ENCODE data around the gene ASF1A. TPM values are rescaled to one million over a fixed set of nuclear protein-coding genes. Genes with fewer than 3 reads are reported as not detected.

ASF1A gene
- total and polyA plus RNA-seq, 9 of the 15 experiments (the other 6 are each of a cell fraction or from before 2014, with no cell fraction given): 31.5 to 45.3 (median 34.8) TPM

- TF ChIP-seq PKNOX1 (IDR thresholded peaks at IDR 0.05): peak; percentile 56; the same call in 1 of the 2 replicates
- no peak for TF ChIP-seq RAD51 (IDR thresholded peaks at IDR 0.05; ENCODE audit: borderline replicate concordance, low read depth)
- no peak for TF ChIP-seq ZNF398 (CRISPR knock-in tag; IDR thresholded peaks at IDR 0.05)
- 0 out of 2 replicates have a peak, but pooled peaks have one; percentile 39 for TF ChIP-seq MEF2A (IDR thresholded peaks at IDR 0.05; ENCODE audit: control insufficient read depth, low read depth, low read length)
- peak; percentile 31 for TF ChIP-seq TAF9B (IDR thresholded peaks at IDR 0.05; ENCODE audit: partially characterized antibody)
- no peak for TF ChIP-seq USF1 (CRISPR knock-in tag; IDR thresholded peaks at IDR 0.05)
- no peak for TF ChIP-seq BRF1 (IDR thresholded peaks at IDR 0.05; ENCODE audit: borderline replicate concordance, extremely low read depth, insufficient read length)
- peak; percentile 36 to 77; a peak in 3 of 4 replicates for TF ChIP-seq TRIM24 (IDR thresholded peaks at IDR 0.05)
- peak in 1 of 3 experiments; percentile 76 for TF ChIP-seq YY1 (IDR thresholded peaks at IDR 0.05; ENCODE audit: borderline replicate concordance in 1 of 3, control insufficient read depth in 1 of 3, extremely low read depth in 1 of 3, insufficient read depth in 3 of 3, insufficient read length in 1 of 3, insufficient replicate concordance in 2 of 3, low read depth in 1 of 3, low read length in 2 of 3)
- no peak for TF ChIP-seq GTF2A2 (tag; IDR thresholded peaks at IDR 0.05)
- peak; percentile 96 for TF ChIP-seq BACH1 (tag; IDR thresholded peaks at IDR 0.05)
- no peak for TF ChIP-seq THRB (CRISPR knock-in tag; conservative IDR thresholded peaks at IDR 0.05)
- peak; percentile 29 for TF ChIP-seq CHD1 (IDR thresholded peaks at IDR 0.05; ENCODE audit: low read length)
- no peak for TF ChIP-seq XRCC3 (IDR thresholded peaks at IDR 0.05)
- TF ChIP-seq ZFP1 (CRISPR knock-in tag; IDR thresholded peaks at IDR 0.05): no peak
- TF ChIP-seq SIN3A (IDR thresholded peaks at IDR 0.05; ENCODE audit: borderline replicate concordance in 2 of 2, control insufficient read depth in 1 of 2, low read depth in 2 of 2, low read length in 2 of 2): no peak
- no peak for TF ChIP-seq CBX8 (IDR thresholded peaks at IDR 0.05; ENCODE audit: borderline replicate concordance, extremely low read depth, low read depth, low read length, poor library complexity, severe bottlenecking)
- no peak for TF ChIP-seq SAFB2 (IDR thresholded peaks at IDR 0.05; ENCODE audit: borderline replicate concordance, low read depth, low read length, severe bottlenecking)
- TF ChIP-seq FIP1L1 (IDR thresholded peaks at IDR 0.05; ENCODE audit: low read depth, low read length, poor library complexity, severe bottlenecking): no peak
- TF ChIP-seq RFX7 (CRISPR knock-in tag; IDR thresholded peaks at IDR 0.05): no peak
Measured at GRCh38 chr6:118896339-118897136, 2.6 kb downstream of the ASF1A start (continued).
